ENCODE measurements around the gene CCDC178. TPM values are rescaled to one million over a fixed set of nuclear protein-coding genes. Genes with fewer than 3 reads are reported as not detected.
"Not testable (repeated sequence)": the region's sequence is repeated elsewhere in the genome, so short reads cannot be mapped to it uniquely, and the experiment has no call there.

CCDC178 gene
- total RNA-seq, 2 experiments from 2014 or later = not detected

GRCh38 chr18:33159151-33159550, 281.4 kb downstream of the CCDC178 start:
- Mint-ChIP-seq H3K4me1 (ENCODE audit: low read depth) (no peaks in the 10 kb centered on the region), H3K36me3 (ENCODE audit: low read depth) (no peaks in the 10 kb centered on the region), H3K9me3 (peaks cover 10% of the 10 kb centered on the region), H3K27me3 (no peaks in the 10 kb centered on the region), H3K27ac (no peak overlapping the region), H3K4me3 (no peak overlapping the region)
- ChIA-PET POLR2A (no interaction called here), CTCF (no interaction called here)
- intact Hi-C loops (cut with micrococcal nuclease) = no loop called here
- DNase-seq (no peak), ATAC-seq (no peak)
- no peak for TF ChIP-seq CTCF (IDR thresholded peaks at IDR 0.05)

- intact Hi-C loops (cut with micrococcal nuclease) = no loop called here
- ChIA-PET CTCF (no interaction called here), POLR2A (no interaction called here)
- H3K36me3 Mint-ChIP-seq (ENCODE audit: low read depth) = no peaks in the 10 kb centered on the region
- DNase-seq (no peak), ATAC-seq (no peak)
- H3K27ac Mint-ChIP-seq = no peak overlapping the region
- no peaks in the 10 kb centered on the region for H3K4me1 Mint-ChIP-seq (ENCODE audit: low read depth)
- H3K9me3 Mint-ChIP-seq = peaks cover 10% of the 10 kb centered on the region
- no peaks in the 10 kb centered on the region for H3K27me3 Mint-ChIP-seq
- no peak for TF ChIP-seq CTCF (IDR thresholded peaks at IDR 0.05)
- no peak overlapping the region for H3K4me3 Mint-ChIP-seq
Measured at GRCh38 chr18:33157893-33158292, 282.6 kb downstream of the CCDC178 start.

- no peak overlapping the region for H3K4me3 Mint-ChIP-seq
Measured at GRCh38 chr18:33156906-33157470, 283.5 kb downstream of the CCDC178 start.

GRCh38 chr18:33154049-33154448, 286.5 kb downstream of the CCDC178 start:
- Mint-ChIP-seq H3K4me3 (no peak overlapping the region), H3K27me3 (no peaks in the 10 kb centered on the region), H3K36me3 (ENCODE audit: low read depth) (no peaks in the 10 kb centered on the region), H3K4me1 (ENCODE audit: low read depth) (no peaks in the 10 kb centered on the region), H3K9me3 (peaks cover 4% of the 10 kb centered on the region), H3K27ac (no peak overlapping the region)
- POLR2A ChIA-PET = no interaction called here
- no peak for DNase-seq
- ATAC-seq = no peak
- intact Hi-C loops (cut with micrococcal nuclease) = no loop called here
- CTCF ChIA-PET = no interaction called here
- no peak for TF ChIP-seq CTCF (IDR thresholded peaks at IDR 0.05)

More at GRCh38 chr18:33156906-33157470, 283.5 kb downstream of the CCDC178 start:
- POLR2A ChIA-PET = no interaction called here
- ATAC-seq = no peak
- no peaks in the 10 kb centered on the region for H3K4me1 Mint-ChIP-seq (ENCODE audit: low read depth)
- H3K36me3 Mint-ChIP-seq (ENCODE audit: low read depth) = no peaks in the 10 kb centered on the region
- CTCF ChIA-PET = no interaction called here
- no peak overlapping the region for H3K27ac Mint-ChIP-seq
- no peaks in the 10 kb centered on the region for H3K27me3 Mint-ChIP-seq
- intact Hi-C loops (cut with micrococcal nuclease) = no loop called here
- TF ChIP-seq CTCF (IDR thresholded peaks at IDR 0.05) = no peak
- no peak for DNase-seq
- H3K9me3 Mint-ChIP-seq = peaks cover 7% of the 10 kb centered on the region

GRCh38 chr18:33152376-33152775, 288.1 kb downstream of the CCDC178 start:
- ChIA-PET POLR2A (no interaction called here), CTCF (no interaction called here)
- Mint-ChIP-seq H3K4me3 (no peak overlapping the region), H3K4me1 (ENCODE audit: low read depth) (no peaks in the 10 kb centered on the region), H3K27ac (no peak overlapping the region), H3K27me3 (no peaks in the 10 kb centered on the region), H3K36me3 (ENCODE audit: low read depth) (no peaks in the 10 kb centered on the region), H3K9me3 (peaks cover 4% of the 10 kb centered on the region)
- no peak for ATAC-seq
- DNase-seq = no peak
- intact Hi-C loops (cut with micrococcal nuclease) = no loop called here
- no peak for TF ChIP-seq CTCF (IDR thresholded peaks at IDR 0.05)

- H3K9me3 Mint-ChIP-seq; intact Hi-C loops (cut with micrococcal nuclease); ATAC-seq; POLR2A ChIA-PET; H3K4me1 Mint-ChIP-seq (ENCODE audit: low read depth); CTCF ChIA-PET; H3K4me3 Mint-ChIP-seq; H3K27ac Mint-ChIP-seq; DNase-seq; H3K36me3 Mint-ChIP-seq (ENCODE audit: low read depth); H3K27me3 Mint-ChIP-seq: not testable (repeated sequence)
Measured at GRCh38 chr18:33147811-33148210, 292.7 kb downstream of the CCDC178 start.

Measured in activated CD8-positive, alpha-beta T cell treated with anti-CD3 and anti-CD28 coated beads for 36 hours (primary cell).